HG02870 (cell line): ENCODE results near the gene FBLN1.
"Not testable (repeated sequence)": the region's sequence is repeated elsewhere in the genome, so short reads cannot be mapped to it uniquely, and the experiment has no call there.

Experiments
- ATAC-seq: cut with Tn5 transposase; IDR thresholded peaks from one replicate; pipeline ENCODE4 v1.9.1; 2021; ENCODE audit warnings: mild to moderate bottlenecking, moderate library complexity; ENCODE audit not compliant: unreplicated experiment

Gene FBLN1

DNA sequence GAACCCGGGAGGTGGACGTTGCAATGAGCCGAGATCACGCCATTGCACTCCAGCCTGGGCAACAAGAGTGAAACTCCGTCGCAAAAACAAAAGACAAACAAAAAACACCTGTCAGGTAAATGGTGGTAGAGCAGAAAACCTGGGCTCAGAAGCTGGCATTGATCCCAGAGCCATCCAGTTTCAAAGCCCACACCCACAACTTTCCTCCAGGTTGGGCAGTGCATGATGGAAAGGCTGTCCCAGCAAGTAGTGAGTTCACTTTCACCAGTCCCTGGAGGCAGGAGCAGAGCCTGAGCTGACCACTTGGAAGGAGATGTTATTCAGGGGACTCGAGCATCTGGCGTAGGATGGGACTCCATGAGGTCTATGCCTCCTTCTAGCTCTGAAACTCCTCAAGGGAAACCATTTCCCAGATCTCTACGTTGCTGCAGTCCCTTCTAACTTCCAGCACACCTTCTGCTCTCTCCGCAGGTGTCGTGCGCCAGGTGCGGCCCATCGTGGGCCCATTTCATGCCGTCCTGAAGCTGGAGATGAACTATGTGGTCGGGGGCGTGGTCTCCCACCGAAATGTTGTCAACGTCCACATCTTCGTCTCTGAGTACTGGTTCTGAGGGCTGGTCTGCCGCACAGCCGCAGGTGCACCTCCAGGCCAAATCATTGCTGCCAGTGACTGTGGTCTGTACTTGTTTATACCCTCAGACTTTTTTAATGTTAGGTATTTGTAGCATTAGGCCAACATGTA, 97.3 kb downstream of the FBLN1 start:
- ATAC-seq = no peak

GRCh38 chr22:45600790-45601730, 98.4 kb downstream of the FBLN1 start:
- ATAC-seq = no peak

GRCh38 chr22:45602004-45602733, 99.5 kb downstream of the FBLN1 start:
- no peak for ATAC-seq

DNA sequence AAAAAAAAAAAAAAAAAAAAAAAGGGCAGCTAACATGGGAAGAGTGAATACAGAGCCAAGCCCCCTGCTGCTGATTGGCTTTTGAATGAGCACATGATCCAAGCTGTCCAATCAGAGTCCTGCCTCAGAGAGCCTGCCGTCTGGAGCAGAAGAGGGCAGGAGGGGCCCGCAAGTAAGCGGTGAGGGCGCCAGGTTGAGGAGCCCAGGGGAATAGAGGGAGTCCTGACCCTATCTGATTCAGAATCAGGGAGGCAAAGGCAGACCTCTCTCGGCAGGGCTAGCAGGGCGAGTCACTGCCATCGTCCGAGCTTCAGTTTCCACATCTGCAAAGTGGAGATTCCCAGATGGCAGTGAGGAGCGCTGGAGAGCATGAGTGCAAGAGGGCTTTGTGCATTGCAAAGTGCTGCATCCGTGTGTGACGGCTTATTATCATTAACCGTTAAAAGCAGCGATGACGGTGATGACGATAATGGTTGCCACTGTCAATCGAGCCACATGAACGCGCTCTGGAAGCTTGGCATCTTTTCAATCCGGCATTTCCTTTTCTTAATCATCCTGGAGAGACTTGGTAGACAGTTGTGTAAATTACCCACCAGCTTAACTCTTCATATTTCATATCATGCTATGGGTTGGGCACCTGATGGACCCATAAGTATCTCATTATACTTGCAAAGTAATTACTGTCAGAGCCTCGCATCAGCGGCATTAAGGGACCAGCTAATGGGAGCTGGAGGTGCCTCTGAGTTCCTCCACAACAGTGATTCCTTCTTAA, 100.3 kb downstream of the FBLN1 start:
- ATAC-seq = no peak

GRCh38 chr22:45603619-45604018, 100.9 kb downstream of the FBLN1 start:
- ATAC-seq = no peak

DNA sequence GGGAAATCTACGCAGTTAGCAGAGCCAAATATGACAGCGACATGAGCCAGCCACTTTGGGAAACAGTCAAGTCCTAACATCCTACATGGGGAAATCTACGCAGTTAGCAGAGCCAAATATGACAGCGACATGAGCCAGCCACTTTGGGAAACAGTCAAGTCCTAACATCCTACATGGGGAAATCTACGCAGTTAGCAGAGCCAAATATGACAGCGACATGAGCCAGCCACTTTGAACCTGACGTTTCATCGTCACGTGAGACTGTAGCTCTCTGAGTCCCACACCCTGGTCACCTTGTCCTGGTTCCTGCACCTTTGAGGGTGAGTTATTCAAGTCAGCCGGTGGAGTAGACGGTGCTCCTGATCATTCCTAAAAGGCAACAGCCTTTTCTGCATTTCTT, 105.4 kb downstream of the FBLN1 start:
- not testable (repeated sequence) for ATAC-seq

DNA sequence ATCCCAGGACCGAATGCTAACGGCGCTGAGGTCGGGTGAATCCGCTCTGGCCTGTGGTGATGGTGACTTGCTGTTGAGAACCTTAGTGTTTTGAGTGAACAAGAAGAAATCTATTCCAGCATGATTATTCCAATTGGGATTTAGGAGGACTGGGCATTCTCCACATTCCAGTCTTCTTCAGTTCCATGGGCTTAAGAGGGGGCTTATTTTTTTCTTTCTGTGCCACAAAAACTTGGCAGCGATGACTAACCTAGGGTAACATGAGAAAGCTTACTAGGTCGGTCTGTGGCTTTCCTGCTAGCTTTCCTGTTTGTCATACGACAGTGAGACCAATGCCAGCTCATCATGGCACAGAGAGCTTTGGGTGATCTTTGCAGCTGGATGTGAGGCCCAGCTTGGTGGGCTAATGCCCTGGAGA, 106.1 kb downstream of the FBLN1 start:
- no peak for ATAC-seq

- no peak for ATAC-seq
Observed at GRCh38 chr22:45612451-45612901, 109.8 kb downstream of the FBLN1 start.

- ATAC-seq = no peak
Observed at GRCh38 chr22:45612940-45613339, 110.3 kb downstream of the FBLN1 start.

- no peak for ATAC-seq
Observed at GRCh38 chr22:45615364-45615763, 112.7 kb downstream of the FBLN1 start.

DNA sequence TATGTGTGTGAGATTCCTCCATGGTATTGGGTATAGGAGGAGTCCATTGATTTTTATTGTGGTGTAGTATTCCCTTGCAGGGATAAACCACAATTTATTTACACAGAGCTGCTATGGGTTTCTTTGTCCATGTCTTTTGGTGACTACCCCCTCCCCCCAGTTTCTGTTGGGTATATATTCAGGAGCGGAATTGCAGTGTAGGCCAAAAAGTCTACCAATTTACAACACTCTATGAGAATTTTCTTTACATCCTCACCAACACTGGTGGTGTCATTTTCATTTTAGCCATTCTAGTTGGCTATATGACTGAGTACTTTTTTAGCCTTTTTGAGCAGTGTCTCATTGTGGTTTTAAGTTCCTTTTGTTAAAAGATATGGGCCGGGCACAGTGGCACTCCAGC, 113.7 kb downstream of the FBLN1 start:
- ATAC-seq = no peak

DNA sequence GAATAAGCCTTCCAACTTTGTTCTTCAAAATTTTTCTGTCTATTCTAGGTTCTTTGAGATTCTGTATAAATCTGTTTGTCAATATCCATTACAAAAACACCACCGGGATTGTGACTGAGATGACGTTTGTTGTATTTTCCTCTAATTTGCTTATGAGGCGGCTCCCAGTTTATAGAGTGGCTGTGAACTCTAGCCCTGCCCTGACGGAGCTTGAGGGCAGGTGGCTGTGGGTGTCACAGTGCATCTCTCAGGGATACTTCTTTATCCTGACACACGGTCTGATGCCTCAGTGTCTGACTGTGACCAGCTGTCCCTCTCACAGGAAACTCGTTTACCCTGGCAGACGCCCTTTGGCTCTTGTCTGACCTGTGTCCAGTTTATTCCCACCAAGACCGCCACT, 115.3 kb downstream of the FBLN1 start:
- ATAC-seq = no peak

GRCh38 chr22:45620706-45621105, 118.0 kb downstream of the FBLN1 start:
- ATAC-seq = no peak

GRCh38 chr22:45621836-45622600, 119.3 kb downstream of the FBLN1 start:
- no peak for ATAC-seq

DNA sequence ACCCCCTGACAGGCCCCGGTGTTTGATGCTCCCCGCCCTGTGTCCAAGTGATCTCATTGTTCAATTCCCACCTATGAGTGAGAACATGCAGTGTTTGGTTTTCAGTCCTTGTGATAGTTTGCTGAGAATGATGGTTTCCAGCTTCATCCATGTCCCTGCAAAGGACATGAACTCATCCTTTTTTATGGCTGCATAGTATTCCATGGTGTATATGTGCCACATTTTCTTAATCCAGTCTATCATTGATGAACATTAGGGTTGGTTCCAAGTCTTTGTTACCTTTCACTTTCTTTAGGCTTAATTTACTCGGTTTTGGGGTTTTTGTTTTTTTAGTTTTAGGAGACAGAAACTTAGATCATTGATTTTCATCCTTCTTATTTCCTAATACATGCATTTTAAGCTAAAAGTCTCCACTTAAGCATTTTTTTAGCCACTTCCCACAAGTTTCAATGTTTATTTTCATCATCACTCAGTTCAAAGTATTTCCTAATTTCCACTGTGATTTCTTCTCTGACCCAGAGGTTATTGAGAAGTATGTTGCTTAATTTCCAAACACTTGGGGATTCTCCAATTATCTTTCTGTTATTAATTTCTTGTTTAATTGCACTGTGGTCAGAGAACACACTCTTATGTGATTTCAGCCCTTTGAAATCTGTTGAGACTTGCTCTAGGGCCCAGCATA, 120.9 kb downstream of the FBLN1 start:
- ATAC-seq = not testable (repeated sequence)

DNA sequence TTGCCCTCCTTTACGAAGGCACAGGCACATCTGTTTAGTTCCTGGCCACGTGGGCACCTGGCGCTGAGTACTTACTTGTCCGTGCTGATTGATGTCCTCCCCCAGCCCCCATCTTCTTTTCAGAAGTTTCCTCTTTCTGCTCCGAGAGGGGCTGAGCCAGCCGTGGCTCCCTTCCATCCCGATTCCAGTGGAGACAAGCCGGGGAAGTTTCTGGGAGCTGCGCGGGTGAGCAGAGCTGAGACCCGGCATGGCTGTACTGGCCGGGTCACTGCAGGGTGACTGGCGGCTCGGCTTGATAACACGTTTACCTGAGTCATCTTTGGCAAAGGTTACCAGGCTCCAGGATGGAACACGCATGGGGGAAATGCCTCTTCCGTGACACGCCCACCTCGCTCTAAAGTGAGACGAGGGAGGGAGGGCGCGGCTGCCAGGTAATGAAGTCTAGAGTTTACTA, 123.5 kb downstream of the FBLN1 start:
- no peak for ATAC-seq

DNA sequence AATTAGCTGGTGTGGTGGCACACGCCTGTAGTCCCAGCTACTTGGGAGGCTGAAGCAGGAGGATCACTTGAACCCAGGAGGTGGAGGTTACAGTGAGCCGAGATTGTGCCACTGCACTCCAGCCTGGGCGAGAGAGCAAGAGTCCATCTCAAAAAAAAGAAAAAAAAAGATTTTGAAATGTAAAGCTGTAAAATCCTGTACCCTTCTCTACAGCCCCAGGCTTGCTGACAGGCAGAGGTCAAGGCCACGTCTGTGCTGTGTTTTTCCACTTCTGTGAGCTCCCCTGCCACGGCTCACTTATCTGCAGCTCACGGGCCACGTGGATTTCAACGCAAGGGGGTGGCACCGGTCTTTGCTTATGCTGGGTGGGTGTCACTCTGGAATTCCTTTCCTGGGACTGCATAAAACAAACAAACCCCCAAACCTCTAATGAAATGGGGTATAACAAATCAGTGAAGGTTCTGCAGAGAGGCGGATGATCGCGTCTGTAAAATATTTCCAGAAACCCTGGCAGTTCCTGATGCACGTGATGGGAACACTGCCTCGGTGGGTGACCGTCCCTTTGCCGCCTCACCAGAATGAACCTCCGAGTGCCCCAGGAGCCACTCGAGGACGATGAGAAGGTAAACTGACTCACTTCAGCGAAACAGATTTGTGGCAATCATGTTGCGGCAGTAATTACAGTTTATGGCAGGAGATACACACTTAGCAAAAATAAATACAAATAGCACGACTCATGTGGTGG, 125.0 kb downstream of the FBLN1 start:
- no peak for ATAC-seq

GRCh38 chr22:45628515-45628914, 125.8 kb downstream of the FBLN1 start:
- no peak for ATAC-seq
